Breast epithelium (tissue), 4 donors: ENCODE results near the gene TBC1D2B. TPM values are rescaled to one million over a fixed set of nuclear protein-coding genes. Genes with fewer than 3 reads are reported as not detected.

ENCODE experiments used
- DNase-seq, 2 donors: peaks; one replicate each; pipeline ENCODE4 v3.0.0-alpha.2; 2019; ENCODE audit warnings: low spot score in 2 of 2
- H3K27ac ChIP-seq, 2 donors: fragments of 200-600 bp; sonication (generic) in 1 of 2; one replicate each; pipeline ENCODE4 v1.5.1; 2016 to 2019; ENCODE audit warnings: mild to moderate bottlenecking in 1 of 2
- H3K27me3 ChIP-seq, 2 donors: fragments of 200-600 bp; sonication (generic) in 1 of 2; one replicate each; pipeline versions ENCODE4 v1.5.1 to v1.6.0; 2017 to 2019; ENCODE audit warnings: control low read depth in 1 of 2, mild to moderate bottlenecking in 1 of 2
- H3K36me3 ChIP-seq: fragments of 200-600 bp; one replicate; pipeline ENCODE4 v1.5.1; 2019
- H3K4me1 ChIP-seq, 2 donors: fragments of 200-600 bp; sonication (generic); one replicate each; pipeline ENCODE4 v1.5.1; 2016 to 2019; ENCODE audit warnings: control low read depth in 1 of 2
- H3K4me3 ChIP-seq, 3 donors: fragments of 200-600 bp; sonication (generic); 1 replicate in 2 of 3; 2 replicates in 1 of 3; pipeline ENCODE4 v1.5.1; 2016 to 2019; ENCODE audit warnings: mild to moderate bottlenecking in 3 of 3, moderate library complexity in 2 of 3
- H3K9me3 ChIP-seq, 2 donors: fragments of 200-600 bp; sonication (generic) in 1 of 2; one replicate each; pipeline ENCODE4 v1.5.1; 2016 to 2019; ENCODE audit warnings: control low read depth in 1 of 2
- CTCF ChIP-seq, 3 donors: fragments of 450-650 bp; IDR thresholded peaks; one replicate each; pipeline ENCODE4 v1.5.1; 2016 to 2017; ENCODE audit warnings: antibody characterized with exemption in 3 of 3, mild to moderate bottlenecking in 3 of 3, moderate library complexity in 3 of 3
- POLR2A ChIP-seq: fragments of 450-650 bp; IDR thresholded peaks from one replicate; pipeline ENCODE4 v1.6.1; 2016; ENCODE audit warnings: antibody characterized with exemption, mild to moderate bottlenecking, moderate library complexity
- POLR2AphosphoS5 ChIP-seq, 3 donors: sonication (generic); formaldehyde crosslinking; IDR thresholded peaks; one replicate each; pipeline ENCODE4 v1.6.1; 2017; ENCODE audit warnings: antibody characterized with exemption in 3 of 3
- intact Hi-C: fragments of 100-400 bp; cut with DNase I; formaldehyde crosslinking; loops from one replicate; pipeline ENCODE4 v1.15.1; 2023; ENCODE audit warnings: low total_unique reads
- total RNA-seq, 3 donors: library from RNA; depleted of rRNA; stranded (reverse); fragments of >200 nt; gene quantifications; one replicate each; pipeline ENCODE4 v1.1.0, GENCODE V29; 2016

Gene TBC1D2B
- total RNA-seq, 3 donors from 2014 or later = 44.9 to 71.0 (median 69.2) TPM

GRCh38 chr15:78110916-78111475 lies 33.5 kb upstream of the TBC1D2B start:
- intact Hi-C loops = no loop called here
- Histone ChIP-seq H3K27ac (no peak overlapping the region), H3K9me3 (no peaks in the 10 kb centered on the region), H3K36me3 (no peaks in the 10 kb centered on the region), H3K27me3 (no peaks in the 10 kb centered on the region), H3K4me1 (no peaks in the 10 kb centered on the region), H3K4me3 (no peak overlapping the region)
- TF ChIP-seq POLR2AphosphoS5 (IDR thresholded peaks at IDR 0.05) (no peak), POLR2A (no peak), CTCF (IDR thresholded peaks at IDR 0.05) (no peak)
- no peak for DNase-seq

- TF ChIP-seq POLR2A = no peak
- TF ChIP-seq CTCF (IDR thresholded peaks at IDR 0.05) = no peak
- TF ChIP-seq POLR2AphosphoS5 (IDR thresholded peaks at IDR 0.05) = no peak
- Histone ChIP-seq H3K4me1 (no peaks in the 10 kb centered on the region), H3K36me3 (no peaks in the 10 kb centered on the region), H3K9me3 (no peaks in the 10 kb centered on the region), H3K27me3 (no peaks in the 10 kb centered on the region), H3K4me3 (no peak overlapping the region), H3K27ac (no peak overlapping the region)
- intact Hi-C loops = no loop called here
- DNase-seq = no peak
Observed at GRCh38 chr15:78110096-78110495, 32.6 kb upstream of the TBC1D2B start.

GRCh38 chr15:78109156-78109555 lies 31.6 kb upstream of the TBC1D2B start:
- H3K9me3 ChIP-seq = no peaks in the 10 kb centered on the region
- H3K4me3 ChIP-seq = no peak overlapping the region
- intact Hi-C loops = loop anchor here (5.0 kb wide), 1 partner anchor 142 kb away; no protein-coding TSS in a partner anchor
- no peak overlapping the region for H3K27ac ChIP-seq
- no peaks in the 10 kb centered on the region for H3K27me3 ChIP-seq
- H3K4me1 ChIP-seq = no peaks in the 10 kb centered on the region
- TF ChIP-seq POLR2A (no peak), CTCF (IDR thresholded peaks at IDR 0.05) (no peak), POLR2AphosphoS5 (IDR thresholded peaks at IDR 0.05) (no peak)
- no peaks in the 10 kb centered on the region for H3K36me3 ChIP-seq
- no peak for DNase-seq

- H3K27ac ChIP-seq = no peak overlapping the region
- intact Hi-C loops = loop anchor here (5.0 kb wide), 1 partner anchor 141 kb away; no protein-coding TSS in a partner anchor
- no peaks in the 10 kb centered on the region for H3K27me3 ChIP-seq
- TF ChIP-seq POLR2A = no peak
- peak; percentile 88 to 96 (median 90) for TF ChIP-seq CTCF (IDR thresholded peaks at IDR 0.05)
- peak; percentile 31 to 39 (median 38) for TF ChIP-seq POLR2AphosphoS5 (IDR thresholded peaks at IDR 0.05)
- no peak overlapping the region for H3K4me3 ChIP-seq
- no peaks in the 10 kb centered on the region for H3K4me1 ChIP-seq
- H3K36me3 ChIP-seq = no peaks in the 10 kb centered on the region
- H3K9me3 ChIP-seq = no peaks in the 10 kb centered on the region
- peak; percentile 66 to 75 for DNase-seq
Observed at GRCh38 chr15:78108300-78109084, 31.0 kb upstream of the TBC1D2B start.

- intact Hi-C loops = loop anchor here (5.0 kb wide), 1 partner anchor 140 kb away; no protein-coding TSS in a partner anchor
- H3K27ac ChIP-seq = no peak overlapping the region
Observed at GRCh38 chr15:78107471-78107870, 30.0 kb upstream of the TBC1D2B start.

More at GRCh38 chr15:78107471-78107870, 30.0 kb upstream of the TBC1D2B start:
- no peaks in the 10 kb centered on the region for H3K4me1 ChIP-seq
- no peak for DNase-seq
- TF ChIP-seq POLR2A (no peak), CTCF (IDR thresholded peaks at IDR 0.05) (no peak), POLR2AphosphoS5 (IDR thresholded peaks at IDR 0.05) (no peak)
- no peaks in the 10 kb centered on the region for H3K27me3 ChIP-seq
- H3K36me3 ChIP-seq = no peaks in the 10 kb centered on the region
- H3K9me3 ChIP-seq = no peaks in the 10 kb centered on the region
- no peak overlapping the region for H3K4me3 ChIP-seq
